Ishikawa (cell line): ENCODE measurements around the gene FTO.

Experiments used
- CEBPB ChIP-seq: IDR thresholded peaks from 2 replicates; pipeline ENCODE4 v1.6.1; 2012
- CREB1 ChIP-seq: IDR thresholded peaks from 2 replicates; pipeline ENCODE4 v1.6.1; 2012; ENCODE audit warnings: low read depth
- EGR1 ChIP-seq: IDR thresholded peaks from 2 replicates; pipeline ENCODE4 v1.6.1; 2012
- EP300 ChIP-seq: IDR thresholded peaks from 2 replicates; pipeline ENCODE4 v1.6.1; 2012; ENCODE audit warnings: borderline replicate concordance
- FOXM1 ChIP-seq: IDR thresholded peaks from 2 replicates; pipeline ENCODE4 v1.6.1; 2012; ENCODE audit warnings: low read depth, borderline replicate concordance
- MAX ChIP-seq: IDR thresholded peaks from 2 replicates; pipeline ENCODE4 v1.6.1; 2012
- NFIC ChIP-seq: IDR thresholded peaks from 2 replicates; pipeline ENCODE4 v1.6.1; 2012
- RAD21 ChIP-seq: IDR thresholded peaks from 2 replicates; pipeline ENCODE4 v1.6.1; 2012; ENCODE audit warnings: low read depth
- REST ChIP-seq: IDR thresholded peaks from 2 replicates; pipeline ENCODE4 v1.6.1; 2012; ENCODE audit warnings: low read depth, mild to moderate bottlenecking
- TAF1 ChIP-seq: IDR thresholded peaks from 2 replicates; pipeline ENCODE4 v1.6.1; 2012; ENCODE audit warnings: low read depth, mild to moderate bottlenecking
- TCF12 ChIP-seq: IDR thresholded peaks from 2 replicates; pipeline ENCODE4 v1.6.1; 2012; ENCODE audit warnings: low read depth
- TEAD4 ChIP-seq: IDR thresholded peaks from 2 replicates; pipeline ENCODE4 v1.6.1; 2012
- USF1 ChIP-seq: IDR thresholded peaks from 2 replicates; pipeline ENCODE4 v1.6.1; 2012
- YY1 ChIP-seq: IDR thresholded peaks from 2 replicates; pipeline ENCODE4 v1.6.1; 2012; ENCODE audit warnings: low read depth
- ZBTB7A ChIP-seq: IDR thresholded peaks from 2 replicates; pipeline ENCODE4 v1.6.1; 2012; ENCODE audit warnings: low read depth

Gene FTO

GRCh38 chr16:54107583-54108202 lies 403.7 kb downstream of the FTO start:
- TF ChIP-seq RAD21 = no peak
- TF ChIP-seq YY1 = no peak
- no peak for TF ChIP-seq EP300
- no peak for TF ChIP-seq TEAD4
- TF ChIP-seq EGR1 = no peak
- TF ChIP-seq TAF1 = no peak
- TF ChIP-seq MAX = no peak
- no peak for TF ChIP-seq TCF12

- TF ChIP-seq TAF1 = no peak
These were observed 406.3 kb downstream of the FTO start for GRCh38 chr16:54110016-54110981.

GRCh38 chr16:54112451-54113206 lies 408.7 kb downstream of the FTO start:
- no peak for TF ChIP-seq TCF12
- no peak for TF ChIP-seq ZBTB7A
- TF ChIP-seq EGR1 = no peak
- no peak for TF ChIP-seq YY1
- TF ChIP-seq TEAD4 = no peak
- no peak for TF ChIP-seq EP300

- no peak for TF ChIP-seq RAD21
- TF ChIP-seq CEBPB = no peak
- TF ChIP-seq ZBTB7A = no peak
- no peak for TF ChIP-seq EP300
- TF ChIP-seq YY1 = no peak
- no peak for TF ChIP-seq CREB1
- no peak for TF ChIP-seq TEAD4
- TF ChIP-seq USF1 = no peak
- TF ChIP-seq NFIC = no peak
- TF ChIP-seq REST = no peak
- no peak for TF ChIP-seq TCF12
- TF ChIP-seq TAF1 = no peak
- no peak for TF ChIP-seq EGR1
- no peak for TF ChIP-seq MAX
- TF ChIP-seq FOXM1 = no peak
These were observed 411.6 kb downstream of the FTO start for GRCh38 chr16:54115558-54115957.

GRCh38 chr16:54116124-54116655 lies 412.2 kb downstream of the FTO start:
- TF ChIP-seq EP300 = no peak
- TF ChIP-seq EGR1 = no peak
- TF ChIP-seq NFIC = no peak
- no peak for TF ChIP-seq USF1
- TF ChIP-seq ZBTB7A = no peak
- TF ChIP-seq TAF1 = no peak
- TF ChIP-seq CREB1 = no peak
- no peak for TF ChIP-seq YY1
- no peak for TF ChIP-seq REST
- TF ChIP-seq FOXM1 = no peak
